Fibroblast of lung (primary cell): ENCODE measurements around the gene DLAT. TPM values are rescaled to one million over a fixed set of nuclear protein-coding genes. Genes with fewer than 3 reads are reported as not detected.

Source experiments
- DNase-seq, 2 donors: peaks; one replicate each; pipeline versions ENCODE4 v3.0.0 to v3.0.0-alpha.2; 2010; ENCODE audit warnings: low read depth in 2 of 2
- H2AFZ ChIP-seq: 2 replicates; pipeline ENCODE4 v1.5.1; 2012; ENCODE audit warnings: low read length, control low read depth, inconsistent platforms
- H3K27ac ChIP-seq: 2 replicates; pipeline ENCODE4 v1.5.1; 2011; ENCODE audit warnings: low read length, control low read depth; ENCODE audit not compliant: insufficient read depth
- H3K27me3 ChIP-seq: 2 replicates; pipeline ENCODE4 v1.5.1; 2011; ENCODE audit warnings: mild to moderate bottlenecking, low read length; ENCODE audit not compliant: control insufficient read depth, insufficient read depth
- H3K36me3 ChIP-seq: 2 replicates; pipeline ENCODE4 v1.5.1; 2011; ENCODE audit warnings: low read length; ENCODE audit not compliant: control insufficient read depth, insufficient read depth
- H3K4me1 ChIP-seq: 2 replicates; pipeline ENCODE4 v1.5.1; 2011; ENCODE audit warnings: low read length; ENCODE audit not compliant: control insufficient read depth, insufficient read depth; ENCODE audit errors: extremely low read depth
- H3K4me2 ChIP-seq: 2 replicates; pipeline ENCODE4 v1.5.1; 2011; ENCODE audit warnings: low read length, control low read depth; ENCODE audit not compliant: insufficient read depth; ENCODE audit errors: extremely low read depth
- H3K4me3 ChIP-seq, 4 experiments: fragments of 200-600 bp in 1 of 4; sonication (generic) in 1 of 4; replicated peaks in 1 of 4; 2 replicates each; pipeline ENCODE4 v1.5.1; 2011 to 2016; ENCODE audit warnings: low read length in 4 of 4, low read depth in 3 of 4, mild to moderate bottlenecking in 3 of 4, control low read depth in 2 of 4, inconsistent platforms in 1 of 4, mixed read lengths in 1 of 4; ENCODE audit not compliant: insufficient read depth in 1 of 4; ENCODE audit errors: control extremely low read depth in 1 of 4
- H3K79me2 ChIP-seq: 2 replicates; pipeline ENCODE4 v1.5.1; 2012; ENCODE audit warnings: mild to moderate bottlenecking, low read length, inconsistent platforms; ENCODE audit not compliant: control insufficient read depth, insufficient read depth
- H3K9ac ChIP-seq: 2 replicates; pipeline ENCODE4 v1.5.1; 2011; ENCODE audit warnings: mild to moderate bottlenecking, low read length, control low read depth; ENCODE audit not compliant: insufficient read depth
- H3K9me3 ChIP-seq: 2 replicates; pipeline ENCODE4 v1.5.1; 2012; ENCODE audit warnings: low read depth, low read length; ENCODE audit not compliant: control insufficient read depth, insufficient read depth
- H4K20me1 ChIP-seq: 2 replicates; pipeline ENCODE4 v1.5.1; 2011; ENCODE audit warnings: low read length; ENCODE audit not compliant: control insufficient read depth, insufficient read depth; ENCODE audit errors: extremely low read depth
- CTCF ChIP-seq, 2 donors: IDR thresholded peaks in 1 of 2; conservative IDR thresholded peaks in 1 of 2; 1 replicate in 1 of 2; 2 replicates in 1 of 2; pipeline ENCODE4 v1.5.1; 2011 to 2012; ENCODE audit warnings: low read length in 2 of 2, control low read depth in 1 of 2, inconsistent platforms in 1 of 2, low read depth in 1 of 2, mild to moderate bottlenecking in 1 of 2
- EZH2 ChIP-seq: IDR thresholded peaks from 2 replicates; pipeline ENCODE4 v1.5.1; 2012; ENCODE audit warnings: low read length, control low read depth, mild to moderate bottlenecking; ENCODE audit errors: missing control alignments
- polyA minus RNA-seq: library from RNA; depleted of rRNA, polyadenylated mRNA; stranded (reverse); fragments of >200 nt; gene quantifications from 2 replicates; pipeline ENCODE4 v1.2.3, GENCODE V29; 2011; ENCODE audit warnings: low replicate concordance
- polyA plus RNA-seq, 2 donors: library from polyadenylated mRNA; depleted of rRNA in 1 of 2; stranded (reverse) in 1 of 2; unstranded in 1 of 2; fragments of >200 nt; gene quantifications; 2 replicates each; pipeline ENCODE4 v1.2.1, GENCODE V29; 2011 to 2012; ENCODE audit warnings: missing spikeins in 1 of 2
- total RNA-seq: library from RNA; depleted of rRNA; stranded (reverse); fragments of >200 nt; gene quantifications from 2 replicates; pipeline ENCODE4 v1.2.1, GENCODE V29; 2014

Gene DLAT
- total RNA-seq (26.2 and 33.9 TPM in 2 replicates), polyA plus RNA-seq (37.8 and 48.8 TPM in 2 replicates), polyA minus RNA-seq (6.4 and 9.6 TPM in 2 replicates)
- 24.8 and 30.7 TPM in 2 replicates for polyA plus RNA-seq (2012)

- Histone ChIP-seq H3K79me2 (peaks cover 7% of the 10 kb centered on the region), H3K4me3 (peak within 1 kb of the TSS; percentile 75 to 91 (median 83)), H3K36me3 (peaks cover 1% of the 10 kb centered on the region), H4K20me1 (no peaks in the 10 kb centered on the region), H3K27me3 (no peaks in the 10 kb centered on the region), H3K9ac (peak within 1 kb of the TSS; percentile 76), H2AFZ (peak within 1 kb of the TSS; percentile 96), H3K4me2 (peak within 1 kb of the TSS; percentile 96), H3K4me1 (no peaks in the 10 kb centered on the region), H3K27ac (peak within 1 kb of the TSS; percentile 79), H3K9me3 (no peaks in the 10 kb centered on the region)
- peak; percentile 85 to 86 for DNase-seq
- TF ChIP-seq EZH2 (no peak), CTCF (conservative IDR thresholded peaks at IDR 0.05 in 1 of 2, IDR thresholded peaks at IDR 0.05 in 1 of 2; ENCODE audit: low read depth in 1 of 2, low read length in 2 of 2) (no peak)
Measured at GRCh38 chr11:112024773-112025678, at the start of gene DLAT. TSS of gene DLAT (plus strand) at chr11:112025408. CDS start at chr11:112025473, 65 bp downstream.

GRCh38 chr11:111976119-111976766 is 49.0 kb upstream of the DLAT start:
- TF ChIP-seq EZH2 (no peak), CTCF (conservative IDR thresholded peaks at IDR 0.05 in 1 of 2, IDR thresholded peaks at IDR 0.05 in 1 of 2; ENCODE audit: low read depth in 1 of 2, low read length in 2 of 2) (no peak)
- no peak for DNase-seq
- Histone ChIP-seq H2AFZ (peak overlapping the region; percentile 67), H3K4me3 (peak overlapping the region in 2 of 4 experiments; percentile 24 to 85), H3K79me2 (no peaks in the 10 kb centered on the region), H3K4me2 (peak overlapping the region; percentile 55), H3K9me3 (no peaks in the 10 kb centered on the region), H4K20me1 (no peaks in the 10 kb centered on the region), H3K36me3 (no peaks in the 10 kb centered on the region), H3K27me3 (no peaks in the 10 kb centered on the region), H3K4me1 (peaks cover 3% of the 10 kb centered on the region), H3K27ac (no peak overlapping the region), H3K9ac (no peak overlapping the region)

- no peak for TF ChIP-seq CTCF (conservative IDR thresholded peaks at IDR 0.05 in 1 of 2, IDR thresholded peaks at IDR 0.05 in 1 of 2; ENCODE audit: low read depth in 1 of 2, low read length in 2 of 2)
- TF ChIP-seq EZH2: no peak
- peaks cover 3% of the 10 kb centered on the region for H3K4me1 ChIP-seq
- H3K27me3 ChIP-seq: no peaks in the 10 kb centered on the region
- no peaks in the 10 kb centered on the region for H3K79me2 ChIP-seq
- no peaks in the 10 kb centered on the region for H3K9me3 ChIP-seq
- no peak overlapping the region for H3K9ac ChIP-seq
- H3K4me3 ChIP-seq: peak overlapping the region in 2 of 4 experiments; percentile 24 to 85
- peak in 1 of 2 donors; percentile 24 for DNase-seq
- H3K27ac ChIP-seq: no peak overlapping the region
- peak overlapping the region; percentile 67 for H2AFZ ChIP-seq
- no peaks in the 10 kb centered on the region for H3K36me3 ChIP-seq
- no peaks in the 10 kb centered on the region for H4K20me1 ChIP-seq
- H3K4me2 ChIP-seq: peak overlapping the region; percentile 55
Measured at GRCh38 chr11:111976767-111977145, 48.5 kb upstream of the DLAT start.
